CD14-positive monocyte (primary cell): ENCODE results near the gene LARGE2. TPM values are rescaled to one million over a fixed set of nuclear protein-coding genes. Genes with fewer than 3 reads are reported as not detected.

Experiments
- DNase-seq, 3 donors: peaks; one replicate each; pipeline ENCODE4 v3.0.0-alpha.2; 2011 to 2022
- H2AFZ ChIP-seq: 2 replicates; pipeline ENCODE4 v1.6.0; 2012; ENCODE audit warnings: mild to moderate bottlenecking, low read depth, low read length, inconsistent platforms; ENCODE audit not compliant: insufficient read depth, poor library complexity, severe bottlenecking
- H3K27ac ChIP-seq, 2 donors: 1 replicate in 1 of 2; 2 replicates in 1 of 2; pipeline ENCODE4 v1.5.1; 2012 to 2013; ENCODE audit warnings: low read length in 2 of 2, control low read depth in 1 of 2, inconsistent platforms in 1 of 2, low read depth in 1 of 2, mild to moderate bottlenecking in 1 of 2
- H3K27me3 ChIP-seq, 2 donors: one replicate each; pipeline versions ENCODE4 v1.6.0 to v1.6.1; 2011 to 2013; ENCODE audit warnings: low read length in 2 of 2; ENCODE audit not compliant: control insufficient read depth in 2 of 2, insufficient read depth in 2 of 2
- H3K36me3 ChIP-seq, 2 donors: replicated peaks in 1 of 2; 1 replicate in 1 of 2; 2 replicates in 1 of 2; pipeline versions ENCODE4 v1.5.1 to v1.6.1; 2012 to 2013; ENCODE audit warnings: low read length in 2 of 2, control low read depth in 1 of 2, inconsistent platforms in 1 of 2, mild to moderate bottlenecking in 1 of 2; ENCODE audit not compliant: insufficient read depth in 2 of 2, control insufficient read depth in 1 of 2
- H3K4me1 ChIP-seq, 2 donors: 1 replicate in 1 of 2; 2 replicates in 1 of 2; pipeline versions ENCODE4 v1.5.1 to v1.6.1; 2012 to 2013; ENCODE audit warnings: low read length in 2 of 2, control low read depth in 1 of 2, inconsistent platforms in 1 of 2, mild to moderate bottlenecking in 1 of 2, moderate library complexity in 1 of 2; ENCODE audit not compliant: insufficient read depth in 2 of 2, control insufficient read depth in 1 of 2
- H3K4me2 ChIP-seq: replicated peaks from 2 replicates; pipeline ENCODE3; 2012; ENCODE audit warnings: low read length, moderate library complexity, mild to moderate bottlenecking; ENCODE audit not compliant: poor library complexity, severe bottlenecking; ENCODE audit errors: extremely low read depth
- H3K4me3 ChIP-seq, 3 experiments: fragments of 200-600 bp in 1 of 3; sonication (generic) in 1 of 3; replicated peaks in 1 of 3; 1 replicate in 2 of 3; 2 replicates in 1 of 3; pipeline ENCODE4 v1.5.1; 2011 to 2013; ENCODE audit warnings: low read length in 3 of 3, mild to moderate bottlenecking in 3 of 3, control low read depth in 2 of 3, low read depth in 2 of 3, inconsistent platforms in 1 of 3, moderate library complexity in 1 of 3
- H3K79me2 ChIP-seq: 2 replicates; pipeline ENCODE4 v1.6.0; 2012; ENCODE audit warnings: mild to moderate bottlenecking, control low read depth, inconsistent platforms, low read length, moderate library complexity; ENCODE audit not compliant: insufficient read depth
- H3K9ac ChIP-seq: 2 replicates; pipeline ENCODE4 v1.6.0; 2017; ENCODE audit warnings: low read length, mild to moderate bottlenecking; ENCODE audit not compliant: insufficient read depth, poor library complexity, severe bottlenecking
- H3K9me3 ChIP-seq, 2 donors: replicated peaks in 1 of 2; 1 replicate in 1 of 2; 2 replicates in 1 of 2; pipeline versions ENCODE4 v1.5.1 to v1.6.1; 2012 to 2013; ENCODE audit warnings: low read length in 2 of 2, control low read depth in 1 of 2; ENCODE audit not compliant: control insufficient read depth in 1 of 2, insufficient read depth in 1 of 2
- H4K20me1 ChIP-seq: 2 replicates; pipeline ENCODE4 v1.6.0; 2012; ENCODE audit warnings: mild to moderate bottlenecking, low read length, control low read depth, moderate library complexity; ENCODE audit not compliant: insufficient read depth
- H3K27ac Mint-ChIP-seq, 7 donors: one replicate each; pipeline ENCODE4 v1.8.0; 2020; ENCODE audit warnings: mild to moderate bottlenecking in 7 of 7, mixed read lengths in 7 of 7, moderate library complexity in 6 of 7, inconsistent platforms in 2 of 7
- H3K27me3 Mint-ChIP-seq, 3 donors: one replicate each; pipeline ENCODE4 v1.8.0; 2021 to 2022; ENCODE audit warnings: low read depth in 3 of 3, mild to moderate bottlenecking in 3 of 3, mixed read lengths in 3 of 3, moderate library complexity in 3 of 3, inconsistent platforms in 1 of 3
- H3K36me3 Mint-ChIP-seq, 2 donors: one replicate each; pipeline ENCODE4 v1.8.0; 2020; ENCODE audit warnings: mixed read lengths in 2 of 2, inconsistent platforms in 1 of 2, mild to moderate bottlenecking in 1 of 2
- H3K4me1 Mint-ChIP-seq: one replicate; pipeline ENCODE4 v1.8.0; 2020; ENCODE audit warnings: mild to moderate bottlenecking, mixed read lengths
- H3K4me3 Mint-ChIP-seq, 2 donors: one replicate each; pipeline ENCODE4 v1.8.0; 2020; ENCODE audit warnings: mild to moderate bottlenecking in 2 of 2, mixed read lengths in 2 of 2, moderate library complexity in 1 of 2
- H3K9me3 Mint-ChIP-seq, 7 donors: one replicate each; pipeline ENCODE4 v1.8.0; 2020 to 2022; ENCODE audit warnings: mixed read lengths in 7 of 7, mild to moderate bottlenecking in 6 of 7, moderate library complexity in 6 of 7, inconsistent platforms in 2 of 7
- WGBS: methylation state at CpG from one replicate; pipeline ENCODE4 v1.1.5; 2013; ENCODE audit warnings: missing lambda C conversion rate; ENCODE audit not compliant: insufficient coverage; 5-methylcytosine and 5-hydroxymethylcytosine counted together
- intact Hi-C, 2 donors: fragments of 100-400 bp; cut with micrococcal nuclease; formaldehyde crosslinking; loops; one replicate each; pipeline versions ENCODE4 v1.15.0 to v1.15.1; 2023
- polyA plus RNA-seq, 3 donors: library from polyadenylated mRNA; depleted of rRNA in 1 of 3; unstranded in 2 of 3; stranded (reverse) in 1 of 3; fragments of 300-500 nt in 2 of 3; fragments of >200 nt in 1 of 3; fragmentation: Illumina TruSeq in 2 of 3; gene quantifications; 1 replicate in 2 of 3; 2 replicates in 1 of 3; pipeline ENCODE4 v1.2.3, GENCODE V29; 2012 to 2021
- TF ChIP-seq, protein P1 (sequence below): fragments of 200-600 bp; IDR thresholded peaks from one replicate; pipeline ENCODE4 v1.8.0; 2022; ENCODE audit warnings: antibody characterized with exemption, mild to moderate bottlenecking

Gene LARGE2
- polyA plus RNA-seq, 3 donors: 0.12 TPM; not detected in 2

DNA sequence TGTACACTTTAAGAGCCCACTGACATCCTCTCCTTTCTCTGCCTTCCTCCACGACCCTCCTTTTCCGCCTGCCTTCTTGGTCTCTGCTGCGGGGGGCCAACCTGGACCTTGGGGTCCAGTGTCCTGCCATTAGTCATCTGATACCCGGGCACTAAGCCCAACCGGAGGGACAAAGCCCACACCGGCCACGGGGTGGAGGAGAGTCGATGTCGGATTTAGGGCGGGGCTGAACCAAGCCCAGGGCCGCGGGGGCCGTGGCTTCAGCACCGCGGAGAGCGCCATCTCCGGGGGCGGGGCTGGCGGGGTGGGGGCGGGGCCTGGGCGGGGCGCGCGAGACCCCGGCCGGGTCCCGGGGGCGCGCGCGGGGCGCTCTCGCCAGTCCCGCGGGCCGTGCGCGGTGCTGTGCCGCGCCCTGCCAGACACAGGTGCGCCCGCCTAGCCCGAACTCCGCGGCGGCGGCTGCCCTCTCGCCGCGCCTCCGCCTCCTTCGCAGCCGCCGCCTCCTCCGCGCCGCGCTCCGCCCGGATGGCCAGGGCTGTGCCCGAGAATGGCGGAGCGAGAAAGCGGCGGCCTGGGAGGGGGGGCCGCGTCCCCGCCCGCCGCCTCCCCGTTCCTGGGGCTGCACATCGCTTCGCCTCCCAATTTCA lies 37.1 kb upstream of the LARGE2 start, which contains the start of gene MAPK8IP1:
TSS of gene MAPK8IP1 (plus strand) at position 378 of the 647 bp plus-strand sequence. CDS start at position 548, 170 bp downstream.
- H3K4me2 ChIP-seq: peak within 1 kb of the TSS; percentile 64
- intact Hi-C loops: no loop called here
- H2AFZ ChIP-seq: no peak within 1 kb of the TSS
- H3K4me3 ChIP-seq: peak within 1 kb of the TSS in 1 of 3 experiments; percentile 63
- Mint-ChIP-seq H3K27ac (no peak within 1 kb of the TSS), H3K4me3 (peak within 1 kb of the TSS; percentile 64 to 89), H3K27me3 (peaks cover 16 to 46% (median 29%) of the 10 kb centered on the region in 3 donors), H3K9me3 (peaks cover 0 to 5% (median 0%) of the 10 kb centered on the region in 7 donors), H3K4me1 (peaks cover 3% of the 10 kb centered on the region), H3K36me3 (peaks cover 20 to 21% of the 10 kb centered on the region in 2 donors)
- peaks cover 20 to 22% of the 10 kb centered on the region in 2 donors for H3K36me3 ChIP-seq
- H3K9me3 ChIP-seq: no peaks in the 10 kb centered on the region
- H4K20me1 ChIP-seq: peaks cover 25% of the 10 kb centered on the region
- peak; percentile 12 to 27 (median 12) for DNase-seq
- no peak within 1 kb of the TSS for H3K9ac ChIP-seq
- TF ChIP-seq, protein P1, sequence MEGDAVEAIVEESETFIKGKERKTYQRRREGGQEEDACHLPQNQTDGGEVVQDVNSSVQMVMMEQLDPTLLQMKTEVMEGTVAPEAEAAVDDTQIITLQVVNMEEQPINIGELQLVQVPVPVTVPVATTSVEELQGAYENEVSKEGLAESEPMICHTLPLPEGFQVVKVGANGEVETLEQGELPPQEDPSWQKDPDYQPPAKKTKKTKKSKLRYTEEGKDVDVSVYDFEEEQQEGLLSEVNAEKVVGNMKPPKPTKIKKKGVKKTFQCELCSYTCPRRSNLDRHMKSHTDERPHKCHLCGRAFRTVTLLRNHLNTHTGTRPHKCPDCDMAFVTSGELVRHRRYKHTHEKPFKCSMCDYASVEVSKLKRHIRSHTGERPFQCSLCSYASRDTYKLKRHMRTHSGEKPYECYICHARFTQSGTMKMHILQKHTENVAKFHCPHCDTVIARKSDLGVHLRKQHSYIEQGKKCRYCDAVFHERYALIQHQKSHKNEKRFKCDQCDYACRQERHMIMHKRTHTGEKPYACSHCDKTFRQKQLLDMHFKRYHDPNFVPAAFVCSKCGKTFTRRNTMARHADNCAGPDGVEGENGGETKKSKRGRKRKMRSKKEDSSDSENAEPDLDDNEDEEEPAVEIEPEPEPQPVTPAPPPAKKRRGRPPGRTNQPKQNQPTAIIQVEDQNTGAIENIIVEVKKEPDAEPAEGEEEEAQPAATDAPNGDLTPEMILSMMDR: no peak
- H3K27ac ChIP-seq: no peak within 1 kb of the TSS
- H3K27me3 ChIP-seq: peaks cover 14 to 26% of the 10 kb centered on the region in 2 donors
- H3K4me1 ChIP-seq: peaks cover 5 to 6% of the 10 kb centered on the region in 2 donors
- H3K79me2 ChIP-seq: no peaks in the 10 kb centered on the region
- WGBS: under 1% methylated on average over 66 of the region's 73 CpGs

DNA sequence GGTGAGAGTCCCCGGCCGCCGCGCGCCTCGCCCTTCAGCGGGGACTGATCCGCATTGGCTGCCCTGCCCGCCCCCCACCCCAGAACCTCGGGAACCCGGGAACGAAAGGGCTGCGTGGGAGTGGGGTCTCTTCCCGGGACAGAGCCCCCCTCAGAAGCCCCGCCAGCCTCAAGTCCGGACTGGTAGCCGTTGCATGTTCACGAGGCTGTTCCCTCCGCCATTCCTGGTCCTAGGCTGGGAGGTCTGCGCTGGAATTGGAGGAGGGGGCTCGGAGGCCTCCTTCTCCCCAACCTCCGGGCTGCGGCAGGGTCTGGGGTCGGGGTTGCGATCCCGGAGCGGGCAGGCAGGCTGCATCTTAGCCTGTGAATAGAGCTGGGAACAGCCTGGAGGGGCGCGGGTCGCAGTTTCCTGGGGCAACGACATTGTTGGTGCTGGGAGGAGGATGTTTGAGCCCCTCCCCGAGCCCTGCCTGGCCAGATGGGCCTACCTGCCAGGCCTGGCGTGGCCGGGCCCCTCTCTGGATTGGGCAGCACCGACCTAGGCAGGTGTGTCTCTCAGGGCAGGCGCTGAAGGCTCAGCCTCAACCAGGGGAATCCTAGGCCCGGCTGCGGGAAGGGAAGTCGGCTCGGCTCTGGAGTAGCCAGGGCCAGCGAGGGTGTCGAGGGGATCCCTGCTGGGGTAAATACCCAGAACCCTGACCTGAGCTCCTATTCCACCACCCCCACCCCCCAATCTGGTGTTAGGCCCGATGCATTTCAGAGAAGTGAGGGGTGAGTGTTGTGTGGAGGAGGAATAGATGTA lies 36.3 kb upstream of the LARGE2 start:
- peaks cover 13 to 15% of the 10 kb centered on the region in 2 donors for H3K36me3 ChIP-seq
- Mint-ChIP-seq H3K4me3 (peak overlapping the region; percentile 24 to 37), H3K27me3 (peaks cover 17 to 46% (median 29%) of the 10 kb centered on the region in 3 donors), H3K27ac (no peak overlapping the region), H3K9me3 (peaks cover 0 to 5% (median 0%) of the 10 kb centered on the region in 7 donors), H3K36me3 (peaks cover 13 to 14% of the 10 kb centered on the region in 2 donors), H3K4me1 (peaks cover 3% of the 10 kb centered on the region)
- no peak overlapping the region for H3K27ac ChIP-seq
- H2AFZ ChIP-seq: no peak overlapping the region
- H3K4me3 ChIP-seq: peak overlapping the region in 1 of 3 experiments; percentile 63
- WGBS: 11% methylated on average over 10 of the region's 43 CpGs
- H3K9ac ChIP-seq: no peak overlapping the region
- intact Hi-C loops: no loop called here
- no peaks in the 10 kb centered on the region for H3K9me3 ChIP-seq
- DNase-seq: no peak
- TF ChIP-seq, protein P1: no peak
- H4K20me1 ChIP-seq: peaks cover 25% of the 10 kb centered on the region
- H3K4me2 ChIP-seq: peak overlapping the region; percentile 64
- H3K4me1 ChIP-seq: peaks cover 5 to 6% of the 10 kb centered on the region in 2 donors
- H3K79me2 ChIP-seq: no peaks in the 10 kb centered on the region
- H3K27me3 ChIP-seq: peaks cover 14 to 26% of the 10 kb centered on the region in 2 donors
